Stimulated activated CD8-positive, alpha-beta memory T cell treated with anti-CD3 and anti-CD28 coated beads, Interleukin-12 subunit alpha, Interleukin-12 subunit beta, amount 100 ng/mL, for 24 hours (primary cell): ENCODE measurements around the gene DLGAP4.
"Not testable (repeated sequence)": the region's sequence is repeated elsewhere in the genome, so short reads cannot be mapped to it uniquely, and the experiment has no call there.

ENCODE experiments used
- DNase-seq: peaks from one replicate; pipeline ENCODE4 v3.0.0-alpha.2; 2020; ENCODE audit errors: extremely low read depth

DLGAP4 gene

DNA sequence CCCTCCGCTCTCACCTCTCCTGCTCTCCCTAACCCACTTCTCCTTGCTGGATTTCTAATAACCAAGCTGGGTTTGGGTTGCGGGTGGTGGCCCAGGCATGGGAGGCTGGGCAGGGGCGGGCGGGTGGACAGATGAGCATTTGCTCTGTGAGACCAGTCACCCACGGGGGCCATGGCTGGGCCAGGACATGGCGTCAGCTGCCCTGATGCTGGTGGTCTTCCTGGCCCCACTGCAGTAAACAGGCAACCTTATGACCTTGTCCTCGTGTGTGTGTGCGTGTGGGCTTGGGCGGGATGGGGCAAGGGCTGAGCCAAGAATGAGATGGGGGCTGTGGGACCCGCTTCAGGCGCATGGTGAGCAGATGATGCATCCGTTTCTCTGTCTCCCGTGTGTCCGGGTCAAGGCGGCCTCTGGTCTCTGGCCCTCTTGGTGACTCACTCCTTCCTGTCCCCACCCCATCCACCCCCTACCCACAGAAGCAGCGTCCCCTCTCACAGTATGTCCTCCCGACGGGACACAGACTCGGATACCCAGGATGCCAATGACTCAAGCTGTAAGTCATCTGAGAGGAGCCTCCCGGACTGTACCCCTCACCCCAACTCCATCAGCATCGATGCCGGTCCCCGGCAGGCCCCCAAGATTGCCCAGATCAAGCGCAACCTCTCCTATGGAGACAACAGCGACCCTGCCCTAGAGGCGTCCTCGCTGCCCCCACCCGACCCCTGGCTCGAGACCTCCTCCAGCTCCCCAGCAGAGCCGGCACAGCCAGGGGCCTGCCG, 193.8 kb downstream of the DLGAP4 start:
- DNase-seq, result no peak

- no peak for DNase-seq
These were observed 195.3 kb downstream of the DLGAP4 start for GRCh38 chr20:36501367-36502006.

DNA sequence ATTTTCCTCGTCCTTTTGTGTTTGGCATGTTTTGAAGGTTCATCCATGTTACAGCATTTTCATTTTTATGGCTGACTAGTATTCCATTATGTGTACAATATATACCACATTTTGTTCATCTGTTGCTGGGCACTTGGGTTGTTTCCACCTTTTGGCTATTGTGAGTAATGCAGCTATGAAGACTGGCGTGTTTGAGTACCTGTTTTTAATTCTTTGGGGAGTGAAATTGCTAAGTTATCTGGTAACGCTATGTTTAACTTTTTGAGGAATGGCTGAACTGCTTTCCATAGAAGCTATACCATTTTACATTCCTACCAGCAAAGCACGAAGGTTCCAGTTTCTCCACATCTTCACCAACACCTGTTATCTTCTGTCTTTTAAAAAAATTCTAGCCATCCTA, 198.2 kb downstream of the DLGAP4 start:
- no peak for DNase-seq

DNA sequence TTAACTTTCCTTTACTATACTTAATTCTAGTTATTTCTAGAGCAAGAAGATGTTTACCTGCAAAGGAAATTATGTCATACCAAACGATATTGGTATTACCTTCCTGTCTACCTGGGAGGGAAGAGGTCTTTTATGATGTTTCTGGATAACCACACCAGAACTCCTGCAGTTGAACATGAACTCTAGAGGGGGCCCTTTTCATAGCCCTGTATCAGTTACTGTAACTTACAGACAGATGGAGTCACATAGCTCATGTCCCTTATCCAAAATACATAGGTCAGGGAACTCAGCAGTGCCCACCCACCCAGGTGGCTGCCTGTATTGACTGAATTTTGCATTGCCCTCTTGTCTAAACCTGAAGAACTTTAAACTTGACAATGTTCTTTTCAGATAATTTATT, 200.1 kb downstream of the DLGAP4 start:
- no peak for DNase-seq

- DNase-seq, result no peak
These were observed 201.6 kb downstream of the DLGAP4 start for GRCh38 chr20:36507746-36508145.

GRCh38 chr20:36519012-36519719, 213.0 kb downstream of the DLGAP4 start:
- DNase-seq, result no peak

- no peak for DNase-seq
These were observed 213.8 kb downstream of the DLGAP4 start for GRCh38 chr20:36519944-36520343.

- no peak for DNase-seq
These were observed 215.4 kb downstream of the DLGAP4 start for GRCh38 chr20:36521526-36521925.

DNA sequence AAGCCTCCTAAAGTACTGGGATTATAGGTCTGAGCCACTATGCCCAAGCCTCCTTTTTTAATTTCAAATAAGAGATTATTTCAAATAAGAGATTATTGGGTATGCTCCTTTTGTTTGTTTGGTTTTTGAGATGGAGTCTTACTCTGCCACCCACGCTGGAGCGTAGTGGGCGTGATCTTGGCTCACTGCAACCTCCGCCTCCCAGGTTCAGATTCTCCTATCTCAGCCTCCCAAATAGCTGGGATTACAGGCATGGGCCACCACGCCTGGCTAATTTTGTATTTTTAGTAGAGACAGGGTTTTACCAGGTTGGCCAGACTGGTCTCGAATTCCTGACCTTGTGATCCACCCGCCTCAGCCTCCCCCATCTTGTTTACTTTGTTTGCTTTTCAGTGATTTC, 216.3 kb downstream of the DLGAP4 start:
- DNase-seq, result not testable (repeated sequence)

DNA sequence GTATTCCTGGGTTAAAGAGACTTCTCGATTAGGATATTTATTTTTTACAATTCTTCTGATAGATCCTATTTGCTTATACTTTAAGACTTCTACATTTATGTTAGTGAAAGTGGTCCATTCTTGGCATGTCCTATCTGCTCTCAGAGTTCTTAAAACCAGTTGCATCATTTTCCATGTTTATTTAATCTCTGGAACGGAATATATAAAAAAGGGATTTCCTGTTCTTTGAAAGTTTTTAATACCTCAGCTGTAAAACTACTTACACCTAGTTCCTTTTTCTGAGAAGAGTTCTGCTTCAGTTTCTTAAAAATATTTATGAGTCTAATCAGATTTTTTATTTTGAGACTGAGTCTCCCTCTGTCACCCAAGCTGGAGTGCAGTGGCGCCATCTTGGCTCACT, 217.2 kb downstream of the DLGAP4 start:
- DNase-seq, result no peak

DNA sequence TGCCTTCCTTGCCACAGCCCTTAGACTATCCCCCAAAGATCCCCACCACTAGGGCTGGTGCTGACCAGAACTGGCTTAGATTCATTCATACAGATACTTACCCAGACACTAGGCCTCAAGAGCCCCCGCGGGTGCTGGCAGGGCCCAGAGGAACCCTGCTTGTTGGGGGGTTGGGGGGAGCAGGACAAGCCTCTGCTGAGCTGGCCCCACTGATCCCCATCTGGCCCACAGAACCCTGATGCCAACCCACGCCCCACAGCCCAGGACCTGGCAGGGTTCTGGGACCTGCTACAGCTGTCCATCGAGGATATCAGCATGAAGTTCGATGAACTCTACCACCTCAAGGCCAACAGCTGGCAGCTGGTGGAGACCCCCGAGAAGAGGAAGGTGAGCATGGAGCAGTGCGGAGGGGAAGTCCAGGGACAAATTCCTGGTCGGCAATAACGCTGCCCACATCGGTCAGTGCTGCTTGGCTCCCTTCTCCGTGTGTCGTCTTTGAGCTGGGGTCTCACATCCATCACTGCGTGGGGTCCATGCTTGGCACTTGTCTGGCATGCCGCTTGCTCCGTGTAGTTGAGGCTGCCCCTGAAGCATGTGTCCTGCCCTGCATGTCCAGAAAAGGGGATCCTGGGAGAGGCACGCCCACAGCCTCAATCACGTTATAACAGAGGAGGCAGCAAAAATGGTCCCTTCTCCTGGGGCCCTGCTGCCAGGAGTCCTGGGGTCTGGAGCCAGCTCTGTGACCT, 219.7 kb downstream of the DLGAP4 start:
- DNase-seq, result no peak

DNA sequence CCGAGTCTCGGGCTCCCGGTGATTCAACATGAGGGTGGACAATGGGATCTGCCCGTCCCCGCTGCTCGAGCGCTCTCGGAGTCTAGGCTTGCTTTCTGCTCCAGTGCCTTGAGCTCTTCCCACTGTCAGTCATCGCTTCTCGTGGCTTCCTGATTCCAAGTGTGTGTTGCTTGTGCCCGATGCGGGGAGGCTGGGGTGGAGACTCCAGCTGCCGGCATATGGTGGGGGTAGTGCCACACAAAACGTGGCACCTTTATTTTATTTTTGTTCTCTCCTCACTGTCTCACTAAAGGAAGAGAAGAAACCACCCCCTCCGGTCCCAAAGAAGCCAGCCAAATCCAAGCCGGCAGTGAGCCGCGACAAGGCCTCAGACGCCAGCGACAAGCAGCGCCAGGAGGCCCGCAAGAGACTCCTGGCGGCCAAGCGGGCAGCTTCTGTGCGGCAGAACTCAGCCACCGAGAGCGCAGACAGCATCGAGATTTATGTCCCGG, 220.4 kb downstream of the DLGAP4 start:
- DNase-seq, result no peak

GRCh38 chr20:36527331-36528125, 221.4 kb downstream of the DLGAP4 start:
- no peak for DNase-seq

- no peak for DNase-seq
These were observed 222.2 kb downstream of the DLGAP4 start for GRCh38 chr20:36528176-36528874.

GRCh38 chr20:36528875-36529417, 222.8 kb downstream of the DLGAP4 start:
- no peak for DNase-seq

DNA sequence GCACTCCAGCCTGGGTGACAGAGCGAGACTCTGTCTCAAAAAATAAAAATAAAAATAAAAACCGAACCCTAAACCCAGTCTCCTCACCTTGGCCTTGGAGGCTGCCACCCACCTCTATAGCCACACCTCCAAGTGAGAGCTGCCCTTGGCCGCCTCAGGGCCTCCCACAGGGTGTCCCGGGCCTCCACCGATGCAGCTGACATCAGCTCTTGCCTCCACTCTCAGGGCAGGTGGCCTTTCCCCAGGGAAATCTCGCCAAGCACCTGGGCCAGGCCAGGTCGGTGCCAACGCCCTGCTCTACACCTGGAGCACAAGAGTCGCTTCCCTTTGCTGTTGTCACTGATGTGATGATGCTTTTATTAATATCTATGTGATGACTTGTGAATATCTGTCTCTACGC, 226.2 kb downstream of the DLGAP4 start:
- DNase-seq, result no peak

DNA sequence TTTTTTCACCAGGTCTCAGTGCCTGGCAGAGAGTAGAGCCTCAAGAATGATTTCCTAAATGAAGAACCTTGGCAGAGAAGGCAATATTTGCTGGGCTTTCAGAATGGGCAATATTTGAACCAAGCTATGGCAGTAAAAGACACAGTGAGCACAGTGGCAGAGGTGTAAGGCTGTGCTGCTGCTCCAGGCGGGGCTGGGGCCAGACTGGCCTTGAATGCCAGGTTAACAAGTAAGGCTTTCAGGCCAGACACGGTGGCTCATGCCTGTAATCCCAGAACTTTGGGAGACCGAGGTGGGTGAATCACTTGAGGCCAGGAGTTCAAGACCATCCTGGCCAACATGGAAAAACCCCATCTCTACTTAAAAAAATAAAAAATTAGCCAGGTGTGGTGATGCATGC, 226.7 kb downstream of the DLGAP4 start:
- no peak for DNase-seq

DNA sequence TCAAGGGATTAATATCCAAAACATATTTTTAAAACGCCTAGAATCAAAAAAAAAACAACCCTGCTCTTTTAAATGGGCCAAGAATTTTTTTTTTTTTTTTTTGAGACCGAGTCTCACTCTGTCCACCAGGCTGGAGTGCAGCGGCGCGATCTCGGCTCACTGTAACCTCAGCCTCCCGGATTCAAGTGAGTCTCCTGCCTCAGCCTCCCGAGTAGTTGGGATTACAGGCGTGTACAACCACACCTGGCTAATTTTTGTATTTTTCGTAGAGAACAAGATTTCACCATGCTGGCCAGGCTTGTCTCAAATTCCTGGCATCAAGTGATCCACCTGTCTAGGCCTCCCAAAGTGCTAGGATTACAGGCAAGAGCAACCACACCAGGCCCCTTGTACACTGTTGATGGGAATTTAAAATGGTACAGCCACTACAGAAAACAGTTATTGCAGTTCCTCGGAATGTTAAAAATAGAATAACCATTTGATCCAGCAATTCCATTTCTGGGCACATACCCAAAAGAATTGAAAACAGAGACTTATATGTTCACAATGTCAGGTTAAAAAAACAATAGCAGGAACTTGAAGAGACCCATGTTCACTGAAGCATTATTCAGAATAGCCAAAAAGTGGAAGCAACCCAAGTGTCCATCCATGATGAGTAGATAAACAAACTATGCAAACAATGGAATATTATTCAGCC, 232.0 kb downstream of the DLGAP4 start:
- DNase-seq, result no peak

DNA sequence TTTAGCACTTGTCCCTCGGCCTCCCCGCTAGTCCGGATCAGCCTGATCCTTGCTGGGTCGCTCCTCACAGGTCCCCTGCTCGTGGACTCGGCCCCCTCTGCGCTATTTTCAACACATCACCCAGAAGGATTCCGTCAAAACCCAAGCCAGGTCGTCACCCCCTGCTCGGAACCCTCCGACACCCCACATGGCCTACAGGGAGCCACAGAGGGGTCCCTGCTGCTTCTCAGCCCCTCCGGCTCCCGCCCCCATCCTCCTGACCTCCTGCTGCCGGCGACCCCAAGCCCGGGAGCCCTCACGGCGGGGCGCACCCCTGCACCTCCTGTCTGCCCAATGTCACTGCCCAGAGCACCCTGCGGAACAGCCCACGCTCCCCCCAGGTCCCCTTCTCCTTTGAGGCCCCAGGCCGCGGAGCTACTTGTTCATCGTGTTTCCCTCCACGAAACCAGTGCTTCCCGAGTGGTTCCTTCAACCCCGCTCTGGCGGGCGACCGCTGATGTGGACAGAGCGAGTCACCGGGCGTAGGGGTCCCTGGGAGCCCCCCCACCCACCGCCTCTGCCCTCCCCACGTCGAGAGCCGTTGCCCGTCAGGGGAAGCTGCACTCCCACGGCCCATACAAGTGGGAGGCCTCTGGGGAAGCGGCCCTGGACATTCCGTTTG, 234.5 kb downstream of the DLGAP4 start:
- no peak for DNase-seq
